SK-N-SH (cell line): ENCODE measurements around the gene SEMA3C. TPM values are rescaled to one million over a fixed set of nuclear protein-coding genes. Genes with fewer than 3 reads are reported as not detected.
A peak's percentile ranks its signal among the peaks of the same experiment; 100 is the strongest.

Experiments
- CTCF ChIA-PET: fragments of 300-600, 350-600 bp; formaldehyde crosslinking; extraction: SDS; loops from one replicate; lab custom pipeline; 2021; lab: Yijun Ruan, JAX
- POLR2A ChIA-PET: fragments of 350-600 bp; sonication (Branson Sonifier 250); formaldehyde crosslinking; extraction: SDS; loops from one replicate; lab custom pipeline; 2020; ENCODE audit warnings: antibody characterized with exemption, inconsistent platforms; lab: Yijun Ruan, JAX
- DNase-seq: peaks from one replicate; pipeline ENCODE4 v3.0.0; 2012
- H2AFZ ChIP-seq: fragments of 200-600 bp; sonication (generic); 2 replicates; pipeline ENCODE4 v1.8.1; 2016; ENCODE audit warnings: antibody characterized with exemption, mild to moderate bottlenecking, low read depth
- H3F3A ChIP-seq: fragments of 200-600 bp; sonication (generic); replicated peaks from 2 replicates; pipeline ENCODE3; 2016; ENCODE audit warnings: antibody characterized with exemption, mild to moderate bottlenecking; ENCODE audit not compliant: insufficient read depth
- H3K27ac ChIP-seq, 2 experiments: fragments of 200-500 bp in 1 of 2; fragments of 200-600 bp in 1 of 2; sonication (Bioruptor generic) in 1 of 2; sonication (generic), shearing (Covaris generic) in 1 of 2; 2 replicates each; pipeline versions ENCODE4 v1.5.1 to v1.6.1; 2014 to 2016; ENCODE audit warnings: low read depth in 2 of 2, inconsistent platforms in 1 of 2, low read length in 1 of 2, mild to moderate bottlenecking in 1 of 2, mixed read lengths in 1 of 2
- H3K27me3 ChIP-seq: fragments of 200-600 bp; sonication (generic), shearing (Covaris generic); 2 replicates; pipeline ENCODE4 v1.6.1; 2016; ENCODE audit warnings: mixed run types; ENCODE audit not compliant: insufficient read depth
- H3K36me3 ChIP-seq, 2 experiments: fragments of 200-500 bp in 1 of 2; fragments of 200-600 bp in 1 of 2; sonication (Bioruptor generic) in 1 of 2; sonication (generic) in 1 of 2; replicated peaks in 1 of 2; 2 replicates each; pipeline versions ENCODE3 to v1.5.1; 2014 to 2016; ENCODE audit warnings: low read length in 1 of 2, mild to moderate bottlenecking in 1 of 2; ENCODE audit not compliant: insufficient read depth in 2 of 2, control insufficient read depth in 1 of 2
- H3K4me1 ChIP-seq, 2 experiments: fragments of 200-500 bp in 1 of 2; fragments of 200-600 bp in 1 of 2; sonication (Bioruptor generic) in 1 of 2; sonication (generic), shearing (Covaris generic) in 1 of 2; 2 replicates each; pipeline versions ENCODE4 v1.5.1 to v1.6.1; 2014 to 2016; ENCODE audit warnings: low read depth in 1 of 2, low read length in 1 of 2, mixed run types in 1 of 2; ENCODE audit not compliant: insufficient read depth in 2 of 2, control insufficient read depth in 1 of 2
- H3K4me2 ChIP-seq: fragments of 200-600 bp; sonication (generic), shearing (Covaris generic); 2 replicates; pipeline ENCODE4 v1.6.1; 2017; ENCODE audit warnings: mixed run types
- H3K4me3 ChIP-seq, 2 experiments: fragments of 200-500 bp in 1 of 2; fragments of 200-600 bp in 1 of 2; sonication (Bioruptor generic) in 1 of 2; sonication (generic), shearing (Covaris generic) in 1 of 2; 2 replicates each; pipeline versions ENCODE4 v1.5.1 to v1.8.1; 2014 to 2016; ENCODE audit warnings: low read depth in 2 of 2, inconsistent platforms in 1 of 2, low read length in 1 of 2, mild to moderate bottlenecking in 1 of 2, mixed read lengths in 1 of 2, moderate library complexity in 1 of 2
- H3K79me2 ChIP-seq: fragments of 200-600 bp; sonication (generic); 2 replicates; pipeline ENCODE4 v1.8.1; 2017; ENCODE audit warnings: mild to moderate bottlenecking; ENCODE audit not compliant: insufficient read depth
- H3K9ac ChIP-seq: fragments of 200-600 bp; sonication (generic); 2 replicates; pipeline ENCODE4 v1.6.1; 2017; ENCODE audit warnings: mixed run types
- H3K9me2 ChIP-seq: fragments of 200-600 bp; sonication (generic); 2 replicates; pipeline ENCODE4 v1.6.1; 2017; ENCODE audit warnings: mixed run types
- H3K9me3 ChIP-seq: fragments of 200-600 bp; sonication (generic); 2 replicates; pipeline ENCODE4 v1.6.1; 2017; ENCODE audit warnings: mixed run types, mild to moderate bottlenecking, moderate library complexity
- H4K20me1 ChIP-seq: fragments of 200-600 bp; sonication (generic); 2 replicates; pipeline ENCODE4 v1.6.1; 2017; ENCODE audit warnings: mild to moderate bottlenecking, mixed run types; ENCODE audit not compliant: insufficient read depth
- CHD2 ChIP-seq: fragments of 150-350 bp; IDR thresholded peaks from 2 replicates; pipeline ENCODE4 v1.6.1; 2018; ENCODE audit warnings: low read length; ENCODE audit not compliant: partially characterized antibody
- EZH2phosphoT487 ChIP-seq: fragments of 200-600 bp; sonication (generic); IDR thresholded peaks from 2 replicates; pipeline ENCODE4 v1.6.1; 2017; ENCODE audit warnings: low read depth, mixed run types, mild to moderate bottlenecking, antibody characterized with exemption, moderate library complexity, borderline replicate concordance
- FOXJ3 ChIP-seq: sonication (generic); formaldehyde crosslinking; IDR thresholded peaks from 2 replicates; pipeline ENCODE4 v1.5.1; 2020; ENCODE audit warnings: mild to moderate bottlenecking, missing genetic modification reagents
- GABPA ChIP-seq: IDR thresholded peaks from 2 replicates; pipeline ENCODE4 v1.4.0; 2012; ENCODE audit warnings: low read depth, mild to moderate bottlenecking
- GATA2 ChIP-seq: sonication (generic); formaldehyde crosslinking; IDR thresholded peaks from 2 replicates; pipeline ENCODE4 v1.5.0; 2020; ENCODE audit warnings: mild to moderate bottlenecking, missing genetic modification reagents
- JUND ChIP-seq: IDR thresholded peaks from 2 replicates; pipeline ENCODE4 v1.4.0; 2012
- MXI1 ChIP-seq: IDR thresholded peaks from 2 replicates; pipeline ENCODE4 v1.6.1; 2012; ENCODE audit warnings: mild to moderate bottlenecking, low read depth, low read length, improper control_type of control experiment
- NRF1 ChIP-seq: IDR thresholded peaks from 2 replicates; pipeline ENCODE4 v1.6.1; 2012; ENCODE audit warnings: low read depth, mild to moderate bottlenecking, low read length
- POLR2AphosphoS5 ChIP-seq: IDR thresholded peaks from 2 replicates; pipeline ENCODE4 v1.6.1; 2012; ENCODE audit warnings: low read depth, low read length
- RCOR1 ChIP-seq: fragments of 150-350 bp; IDR thresholded peaks from 2 replicates; pipeline ENCODE4 v1.6.1; 2017; ENCODE audit warnings: antibody characterized with exemption, low read length
- RXRA ChIP-seq: IDR thresholded peaks from 2 replicates; pipeline ENCODE4 v1.4.0; 2012; ENCODE audit warnings: low read depth, mild to moderate bottlenecking, borderline replicate concordance
- SMC3 ChIP-seq: IDR thresholded peaks from 2 replicates; pipeline ENCODE4 v1.6.1; 2012; ENCODE audit warnings: low read depth, low read length, improper control_type of control experiment
- TAF1 ChIP-seq: IDR thresholded peaks from 2 replicates; pipeline ENCODE4 v1.6.1; 2012; ENCODE audit warnings: low read depth, mild to moderate bottlenecking, low read length, moderate library complexity, borderline replicate concordance
- USF2 ChIP-seq: fragments of 150-350 bp; IDR thresholded peaks from 2 replicates; pipeline ENCODE4 v1.6.1; 2017; ENCODE audit warnings: antibody characterized with exemption, low read length, low read depth, borderline replicate concordance
- YY1 ChIP-seq: IDR thresholded peaks from 2 replicates; pipeline ENCODE4 v1.4.0; 2012; ENCODE audit warnings: low read depth, mild to moderate bottlenecking
- polyA plus RNA-seq, 3 experiments: library from polyadenylated mRNA; depleted of rRNA; stranded (reverse); fragments of >200 nt; gene quantifications; 2 replicates each; pipeline ENCODE4 v1.2.3, GENCODE V29; 2012
- TF ChIP-seq, protein P1 (sequence below): fragments of 150-350 bp; IDR thresholded peaks from 2 replicates; pipeline ENCODE4 v1.6.1; 2016; ENCODE audit warnings: mild to moderate bottlenecking, low read depth, low read length
- TF ChIP-seq, protein P2 (sequence below): fragments of 200-600 bp; sonication (generic); IDR thresholded peaks from 2 replicates; pipeline ENCODE4 v1.6.1; 2017; ENCODE audit warnings: antibody characterized with exemption, mild to moderate bottlenecking, moderate library complexity
- TF ChIP-seq, protein P3 (sequence below): IDR thresholded peaks from 2 replicates; pipeline ENCODE4 v1.6.1; 2012; ENCODE audit warnings: mild to moderate bottlenecking, low read depth, low read length, moderate library complexity

SEMA3C gene
- polyA plus RNA-seq, 1 of the 3 experiments (the other 2 are of a cell fraction): 51.1 TPM

DNA sequence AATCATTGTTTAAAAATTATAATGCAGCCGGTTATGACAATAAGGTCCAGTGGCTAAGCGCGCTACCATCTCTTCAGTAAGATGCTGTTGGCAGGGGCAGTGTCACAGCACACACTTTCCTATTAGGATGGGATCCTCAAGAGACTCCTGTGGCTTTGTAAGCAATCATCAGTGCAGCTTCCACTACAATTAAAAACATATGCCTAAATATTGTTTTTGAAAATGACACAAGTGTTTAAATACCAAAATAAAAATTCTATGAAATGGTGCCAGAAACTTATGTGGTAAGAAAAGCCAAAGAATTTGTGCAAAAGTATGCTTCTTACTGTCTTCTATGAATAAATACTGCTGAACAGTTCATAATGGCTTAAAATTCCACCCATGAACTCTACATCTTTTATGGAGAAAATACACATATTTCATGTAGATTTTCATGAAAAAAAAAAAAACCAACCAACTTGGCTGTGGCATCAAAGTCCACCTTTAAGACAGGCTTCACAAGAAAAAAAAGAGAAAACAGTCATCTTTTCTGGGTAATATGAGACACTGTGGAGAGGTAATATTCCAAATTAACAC lies 132.8 kb downstream of the SEMA3C start (continued):
- TF ChIP-seq, protein P1, sequence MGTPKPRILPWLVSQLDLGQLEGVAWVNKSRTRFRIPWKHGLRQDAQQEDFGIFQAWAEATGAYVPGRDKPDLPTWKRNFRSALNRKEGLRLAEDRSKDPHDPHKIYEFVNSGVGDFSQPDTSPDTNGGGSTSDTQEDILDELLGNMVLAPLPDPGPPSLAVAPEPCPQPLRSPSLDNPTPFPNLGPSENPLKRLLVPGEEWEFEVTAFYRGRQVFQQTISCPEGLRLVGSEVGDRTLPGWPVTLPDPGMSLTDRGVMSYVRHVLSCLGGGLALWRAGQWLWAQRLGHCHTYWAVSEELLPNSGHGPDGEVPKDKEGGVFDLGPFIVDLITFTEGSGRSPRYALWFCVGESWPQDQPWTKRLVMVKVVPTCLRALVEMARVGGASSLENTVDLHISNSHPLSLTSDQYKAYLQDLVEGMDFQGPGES: no peak
- TF ChIP-seq, protein P2, sequence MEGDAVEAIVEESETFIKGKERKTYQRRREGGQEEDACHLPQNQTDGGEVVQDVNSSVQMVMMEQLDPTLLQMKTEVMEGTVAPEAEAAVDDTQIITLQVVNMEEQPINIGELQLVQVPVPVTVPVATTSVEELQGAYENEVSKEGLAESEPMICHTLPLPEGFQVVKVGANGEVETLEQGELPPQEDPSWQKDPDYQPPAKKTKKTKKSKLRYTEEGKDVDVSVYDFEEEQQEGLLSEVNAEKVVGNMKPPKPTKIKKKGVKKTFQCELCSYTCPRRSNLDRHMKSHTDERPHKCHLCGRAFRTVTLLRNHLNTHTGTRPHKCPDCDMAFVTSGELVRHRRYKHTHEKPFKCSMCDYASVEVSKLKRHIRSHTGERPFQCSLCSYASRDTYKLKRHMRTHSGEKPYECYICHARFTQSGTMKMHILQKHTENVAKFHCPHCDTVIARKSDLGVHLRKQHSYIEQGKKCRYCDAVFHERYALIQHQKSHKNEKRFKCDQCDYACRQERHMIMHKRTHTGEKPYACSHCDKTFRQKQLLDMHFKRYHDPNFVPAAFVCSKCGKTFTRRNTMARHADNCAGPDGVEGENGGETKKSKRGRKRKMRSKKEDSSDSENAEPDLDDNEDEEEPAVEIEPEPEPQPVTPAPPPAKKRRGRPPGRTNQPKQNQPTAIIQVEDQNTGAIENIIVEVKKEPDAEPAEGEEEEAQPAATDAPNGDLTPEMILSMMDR: no peak
- no peak for TF ChIP-seq USF2
- TF ChIP-seq TAF1: no peak
- no peak for TF ChIP-seq NRF1

DNA sequence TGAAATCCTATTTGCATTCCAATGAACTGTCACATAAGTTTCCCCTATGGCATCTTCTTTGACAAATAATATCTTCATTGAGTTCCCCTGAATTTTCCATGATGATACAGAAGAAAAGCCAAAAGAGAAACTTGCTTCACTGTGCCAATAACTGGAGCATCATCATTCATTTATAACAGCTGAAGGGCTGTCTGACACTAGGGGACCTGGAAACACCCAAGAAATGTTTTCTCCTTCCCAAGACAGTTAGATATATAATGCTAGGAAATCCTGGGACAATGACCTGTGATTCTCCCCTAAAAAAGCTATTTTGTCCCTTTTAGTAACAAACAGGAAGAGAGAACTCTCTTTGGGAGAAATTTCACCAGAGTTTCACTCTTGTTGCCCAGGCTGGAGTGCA lies 133.6 kb downstream of the SEMA3C start:
- no peak overlapping the region for H3K4me2 ChIP-seq
- ChIA-PET CTCF (interaction anchor here (0.5 to 1.4 kb wide), 4 partner anchors 12 to 615 kb away, joined by 3 to 4 read pairs (median 3); no protein-coding TSS in a partner anchor), POLR2A (no interaction called here)
- H2AFZ ChIP-seq: no peak overlapping the region
- H3K9ac ChIP-seq: no peak overlapping the region
- peaks cover 7 to 15% of the 10 kb centered on the region in 2 experiments for H3K36me3 ChIP-seq
- H3K79me2 ChIP-seq: no peaks in the 10 kb centered on the region
- no peaks in the 10 kb centered on the region for H3K27me3 ChIP-seq
- H3K9me3 ChIP-seq: no peaks in the 10 kb centered on the region
- H3K9me2 ChIP-seq: no peaks in the 10 kb centered on the region
- no peaks in the 10 kb centered on the region for H4K20me1 ChIP-seq
- peak overlapping the region; percentile 17 to 59; a peak in 1 of 4 replicates for H3K27ac ChIP-seq
- no peak overlapping the region for H3K4me3 ChIP-seq
- peaks cover 36% of the 10 kb centered on the region for H3F3A ChIP-seq
- no peak for DNase-seq
- H3K4me1 ChIP-seq: peaks cover 31 to 35% of the 10 kb centered on the region in 2 experiments
- TF ChIP-seq EZH2phosphoT487: no peak
- no peak for TF ChIP-seq GABPA
- no peak for TF ChIP-seq YY1
- TF ChIP-seq, protein P1: no peak
- TF ChIP-seq CHD2: no peak
- TF ChIP-seq, protein P2: no peak
- no peak for TF ChIP-seq GATA2 (CRISPR knock-in tag)
- no peak for TF ChIP-seq POLR2AphosphoS5
- TF ChIP-seq, protein P3, sequence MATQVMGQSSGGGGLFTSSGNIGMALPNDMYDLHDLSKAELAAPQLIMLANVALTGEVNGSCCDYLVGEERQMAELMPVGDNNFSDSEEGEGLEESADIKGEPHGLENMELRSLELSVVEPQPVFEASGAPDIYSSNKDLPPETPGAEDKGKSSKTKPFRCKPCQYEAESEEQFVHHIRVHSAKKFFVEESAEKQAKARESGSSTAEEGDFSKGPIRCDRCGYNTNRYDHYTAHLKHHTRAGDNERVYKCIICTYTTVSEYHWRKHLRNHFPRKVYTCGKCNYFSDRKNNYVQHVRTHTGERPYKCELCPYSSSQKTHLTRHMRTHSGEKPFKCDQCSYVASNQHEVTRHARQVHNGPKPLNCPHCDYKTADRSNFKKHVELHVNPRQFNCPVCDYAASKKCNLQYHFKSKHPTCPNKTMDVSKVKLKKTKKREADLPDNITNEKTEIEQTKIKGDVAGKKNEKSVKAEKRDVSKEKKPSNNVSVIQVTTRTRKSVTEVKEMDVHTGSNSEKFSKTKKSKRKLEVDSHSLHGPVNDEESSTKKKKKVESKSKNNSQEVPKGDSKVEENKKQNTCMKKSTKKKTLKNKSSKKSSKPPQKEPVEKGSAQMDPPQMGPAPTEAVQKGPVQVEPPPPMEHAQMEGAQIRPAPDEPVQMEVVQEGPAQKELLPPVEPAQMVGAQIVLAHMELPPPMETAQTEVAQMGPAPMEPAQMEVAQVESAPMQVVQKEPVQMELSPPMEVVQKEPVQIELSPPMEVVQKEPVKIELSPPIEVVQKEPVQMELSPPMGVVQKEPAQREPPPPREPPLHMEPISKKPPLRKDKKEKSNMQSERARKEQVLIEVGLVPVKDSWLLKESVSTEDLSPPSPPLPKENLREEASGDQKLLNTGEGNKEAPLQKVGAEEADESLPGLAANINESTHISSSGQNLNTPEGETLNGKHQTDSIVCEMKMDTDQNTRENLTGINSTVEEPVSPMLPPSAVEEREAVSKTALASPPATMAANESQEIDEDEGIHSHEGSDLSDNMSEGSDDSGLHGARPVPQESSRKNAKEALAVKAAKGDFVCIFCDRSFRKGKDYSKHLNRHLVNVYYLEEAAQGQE: no peak
- no peak for TF ChIP-seq MXI1
- no peak for TF ChIP-seq JUND
- no peak for TF ChIP-seq RCOR1
- TF ChIP-seq SMC3: no peak
- no peak for TF ChIP-seq RXRA
- TF ChIP-seq FOXJ3 (CRISPR knock-in tag): no peak
